GM15510 (cell line): ENCODE data around the gene RALGPS2.

Experiments
- POLR2A ChIP-seq: IDR thresholded peaks from 3 replicates; pipeline ENCODE4 v1.6.1; 2011; ENCODE audit warnings: borderline replicate concordance; ENCODE audit not compliant: insufficient read length; ENCODE audit errors: extremely low read depth

RALGPS2 gene

DNA sequence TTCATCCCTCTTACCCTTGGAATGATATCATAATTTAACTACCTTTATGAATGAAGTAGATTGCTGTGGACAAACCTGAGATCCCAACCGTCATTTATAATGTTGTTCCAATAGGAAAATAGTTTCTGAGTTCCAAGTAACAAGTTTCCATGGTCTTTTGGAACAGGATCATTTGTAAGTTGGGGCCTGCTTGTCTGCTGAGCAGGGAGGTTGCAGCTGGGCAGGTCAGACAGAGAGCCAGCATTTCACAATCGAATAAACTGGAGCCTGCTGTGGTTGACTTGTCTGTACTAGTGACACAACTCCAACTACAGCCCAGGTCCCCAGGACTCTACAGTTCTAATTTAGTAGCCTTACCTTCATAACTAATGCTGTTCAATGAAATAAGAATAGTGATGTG, 18.6 kb upstream of the RALGPS2 start:
- no peak for TF ChIP-seq POLR2A

DNA sequence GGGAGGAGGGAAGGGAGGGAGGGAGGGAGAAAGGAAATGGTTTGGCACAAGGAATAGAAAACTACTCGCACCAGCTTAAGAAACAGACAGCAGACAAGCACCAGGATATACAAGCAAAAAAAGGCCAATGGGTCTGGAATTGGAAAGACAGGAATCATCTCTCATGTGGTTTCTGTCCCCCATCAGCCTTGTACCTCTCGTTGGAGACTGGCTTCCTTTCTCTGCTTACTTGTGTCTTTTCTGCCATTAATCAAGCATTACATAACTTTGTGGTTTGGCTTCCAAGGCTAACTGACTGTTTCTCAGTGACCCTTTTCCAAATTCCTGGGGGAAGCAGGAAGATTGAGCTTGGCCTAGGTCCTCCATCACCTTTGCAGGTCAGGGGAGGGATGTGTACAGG, 11.8 kb upstream of the RALGPS2 start:
- TF ChIP-seq POLR2A = no peak

DNA sequence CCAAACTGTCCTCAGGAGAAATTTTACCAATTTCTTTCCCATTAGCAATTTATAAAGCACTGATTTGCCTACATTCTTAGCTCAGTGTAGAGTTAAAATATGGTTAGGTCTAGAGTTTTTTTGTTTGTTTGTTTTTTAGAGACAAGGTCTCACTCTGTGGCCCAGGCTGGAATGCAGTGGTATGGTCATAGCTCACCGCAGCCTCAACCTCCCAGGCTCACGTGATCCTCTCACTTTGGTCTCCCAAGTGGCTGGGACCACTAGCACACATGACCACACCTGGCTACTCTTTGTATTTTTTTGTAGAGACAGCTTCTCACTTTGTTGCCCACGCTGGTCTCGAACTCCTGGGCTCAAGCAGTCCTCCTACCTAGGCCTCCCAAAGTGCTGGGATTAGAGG, 10.6 kb upstream of the RALGPS2 start:
- no peak for TF ChIP-seq POLR2A

DNA sequence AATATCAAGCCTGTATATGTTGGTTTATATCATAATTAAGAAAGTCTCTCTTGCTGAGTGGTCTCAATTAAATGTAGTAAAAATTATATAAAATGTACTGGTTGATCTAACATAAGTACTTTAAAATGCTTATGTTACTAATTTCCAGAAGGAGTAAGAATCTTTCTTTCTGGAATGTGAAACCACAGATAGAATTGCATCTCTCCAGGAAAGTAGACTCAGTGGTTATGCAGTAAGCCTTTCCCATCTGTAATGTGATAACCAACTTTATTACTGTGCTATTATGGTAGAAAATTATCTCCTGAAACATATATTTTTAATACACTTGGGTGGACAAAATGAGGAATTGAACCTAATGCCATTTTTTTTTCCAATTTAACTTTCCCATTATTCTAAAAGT, 8.9 kb upstream of the RALGPS2 start:
- TF ChIP-seq POLR2A = no peak

DNA sequence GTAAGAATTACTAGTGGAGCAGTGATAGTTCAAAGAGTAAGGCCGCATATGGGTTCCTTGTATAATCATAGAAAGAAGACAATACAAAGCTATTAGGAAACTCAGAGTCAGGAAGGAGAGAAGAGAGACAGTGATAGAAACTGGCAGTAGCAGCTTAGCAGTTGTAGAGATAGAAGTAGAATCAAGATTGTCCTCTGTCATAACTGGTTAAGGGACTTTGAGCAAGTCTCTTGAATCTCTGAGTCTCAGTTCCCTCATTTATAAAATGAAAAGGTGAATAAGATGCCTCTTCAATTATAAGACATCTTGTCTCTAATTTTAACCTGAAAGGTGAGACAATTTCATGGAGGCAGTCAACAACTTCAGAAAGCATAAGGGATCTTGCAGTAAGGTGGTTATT, 6.5 kb upstream of the RALGPS2 start:
- TF ChIP-seq POLR2A = no peak

DNA sequence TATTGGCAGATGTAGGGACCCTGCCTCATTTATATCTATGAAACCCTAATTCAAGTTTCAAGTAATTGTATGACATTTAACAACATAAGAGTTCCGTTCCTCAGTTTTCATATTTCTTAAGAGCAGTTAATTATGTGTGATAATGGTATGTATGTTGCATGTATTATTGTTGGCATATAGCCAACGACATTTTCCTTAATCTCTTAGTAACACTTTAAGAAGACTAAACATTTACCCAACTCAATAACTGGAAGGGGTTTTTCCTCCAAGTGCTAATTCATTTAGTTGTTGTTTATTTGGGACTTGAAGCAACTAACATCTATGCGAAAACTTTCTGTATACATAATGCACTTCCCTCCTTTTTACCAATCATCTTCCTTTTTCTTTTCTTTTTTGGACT, 1.5 kb upstream of the RALGPS2 start:
- TF ChIP-seq POLR2A = no peak

DNA sequence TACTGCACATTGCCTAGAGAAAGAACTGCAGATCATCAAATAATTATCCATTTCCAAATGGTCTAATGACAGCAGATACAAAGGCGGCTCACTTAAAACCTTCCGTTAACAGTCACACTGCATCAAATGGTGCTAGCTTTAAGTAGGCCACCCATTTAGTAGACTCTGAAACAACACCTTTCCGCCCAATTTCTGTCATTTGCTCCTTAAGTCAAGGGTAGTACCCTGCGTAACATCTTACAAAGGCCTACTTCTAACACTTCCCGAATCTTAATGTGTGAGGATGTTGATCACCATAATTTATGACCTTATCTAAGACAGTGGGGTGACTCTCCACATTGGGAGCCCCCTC, 692 bp upstream of the RALGPS2 start:
- no peak for TF ChIP-seq POLR2A

DNA sequence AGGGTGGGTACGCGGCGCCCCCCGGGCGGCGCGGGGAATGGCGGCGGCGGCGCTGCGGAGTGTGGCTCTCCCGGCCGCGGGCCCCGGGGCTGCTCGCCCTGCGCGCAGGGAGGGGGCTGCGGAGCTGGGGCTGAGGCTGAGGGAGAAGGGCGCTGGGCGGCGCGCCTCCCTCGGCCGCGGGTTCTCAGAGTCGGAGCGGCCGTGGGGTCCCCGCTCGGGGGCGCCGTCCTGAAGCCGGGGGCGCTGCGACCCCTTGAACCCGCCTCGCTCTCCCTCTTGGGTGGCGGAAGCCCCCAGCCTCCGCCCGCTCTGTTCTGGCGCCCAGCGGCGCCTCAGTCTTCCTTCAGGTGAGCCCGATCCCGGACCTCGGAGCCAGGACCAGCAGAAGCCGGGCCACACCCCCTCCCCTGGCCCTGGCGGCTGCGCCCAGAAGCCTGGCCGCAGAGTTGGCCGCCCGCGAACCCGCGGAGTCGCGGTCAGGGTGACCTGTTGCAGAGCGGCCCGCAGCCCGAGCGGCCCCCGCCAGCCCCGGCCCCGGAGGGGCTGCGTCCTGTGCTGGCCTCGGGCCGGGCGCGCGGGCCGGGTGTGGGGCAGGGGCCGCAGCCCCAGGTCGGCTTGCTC, 532 bp downstream of the RALGPS2 start:
- TF ChIP-seq POLR2A = no peak

DNA sequence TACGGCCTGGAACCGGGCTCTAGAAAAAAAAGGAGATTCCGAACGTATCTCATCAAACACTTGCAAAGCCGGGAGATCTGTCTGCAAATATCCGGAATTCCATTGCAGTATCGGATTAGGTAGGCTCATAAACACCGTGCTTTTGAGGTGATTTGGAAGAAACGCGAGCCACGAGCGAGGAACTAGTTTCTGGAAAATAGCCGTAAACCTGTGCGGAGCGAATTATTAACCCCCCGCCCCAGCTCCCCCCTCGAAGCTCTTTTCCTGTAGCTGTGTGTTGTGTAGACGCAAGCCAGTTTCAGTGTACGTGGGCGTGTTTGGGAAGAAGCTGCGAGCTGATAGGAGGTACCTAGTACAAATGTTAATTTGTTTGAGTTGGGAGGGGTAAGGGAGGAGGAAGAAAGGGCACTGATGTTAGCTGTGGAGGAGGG, 1.1 kb downstream of the RALGPS2 start:
- TF ChIP-seq POLR2A = peak; percentile 35

DNA sequence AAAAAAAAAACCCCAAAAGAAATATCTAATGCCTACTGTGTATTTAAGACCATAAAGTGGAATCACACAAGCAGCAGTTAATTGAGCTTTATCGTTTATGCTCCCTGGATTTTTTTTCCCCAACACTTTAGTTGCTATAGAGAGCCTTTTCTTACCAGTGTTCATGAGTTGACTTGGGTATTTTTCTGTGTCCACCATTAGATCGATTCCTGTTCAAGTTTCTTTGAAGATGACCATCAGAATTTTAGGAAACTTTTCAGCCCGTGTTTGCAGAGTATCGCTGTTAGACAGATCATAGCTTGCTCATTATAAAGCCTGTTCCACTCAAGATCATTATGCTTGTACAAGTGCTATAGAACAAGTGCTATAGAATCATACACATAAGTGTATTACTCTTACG, 1.5 kb downstream of the RALGPS2 start:
- no peak for TF ChIP-seq POLR2A

DNA sequence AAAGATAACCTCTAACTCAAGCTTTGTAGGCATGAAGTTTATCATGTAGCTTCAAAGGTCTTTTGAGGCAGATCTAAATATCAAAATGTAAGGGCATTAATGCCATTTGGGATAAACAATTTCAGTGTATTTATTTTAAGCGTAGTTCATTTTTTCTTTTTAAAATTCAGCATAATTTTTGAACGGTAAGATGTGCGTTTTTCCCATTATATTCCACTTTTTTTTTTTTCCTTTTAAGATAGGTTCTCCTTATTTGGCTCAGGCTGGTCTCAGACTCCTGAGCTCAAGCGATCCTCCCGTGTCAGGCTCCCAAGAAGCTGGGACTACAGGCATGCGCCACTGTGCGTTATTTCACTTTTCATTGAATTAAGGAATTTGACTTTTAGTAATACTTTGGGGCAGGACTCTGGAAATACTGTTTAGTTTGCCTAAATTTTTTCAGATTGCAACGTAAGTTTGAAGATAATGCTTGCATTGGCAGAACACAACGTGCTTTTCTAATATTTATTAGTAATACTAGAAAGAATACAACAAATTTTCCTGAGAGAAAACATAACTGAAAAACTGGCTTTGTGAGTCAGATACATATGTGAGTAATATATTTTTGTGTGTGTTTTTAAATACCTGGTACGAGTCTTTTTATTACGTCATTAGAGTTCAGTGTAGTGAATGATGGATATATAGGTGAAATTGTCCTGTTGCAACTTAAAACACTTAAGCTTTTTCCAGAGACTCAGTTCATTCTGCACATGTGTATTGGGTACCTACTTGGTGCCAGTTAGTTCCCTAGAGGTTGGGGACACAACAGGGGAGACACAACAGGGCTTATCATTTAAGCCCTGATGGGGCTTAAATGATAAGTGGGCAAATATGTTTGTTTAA, 2.2 kb downstream of the RALGPS2 start:
- no peak for TF ChIP-seq POLR2A

DNA sequence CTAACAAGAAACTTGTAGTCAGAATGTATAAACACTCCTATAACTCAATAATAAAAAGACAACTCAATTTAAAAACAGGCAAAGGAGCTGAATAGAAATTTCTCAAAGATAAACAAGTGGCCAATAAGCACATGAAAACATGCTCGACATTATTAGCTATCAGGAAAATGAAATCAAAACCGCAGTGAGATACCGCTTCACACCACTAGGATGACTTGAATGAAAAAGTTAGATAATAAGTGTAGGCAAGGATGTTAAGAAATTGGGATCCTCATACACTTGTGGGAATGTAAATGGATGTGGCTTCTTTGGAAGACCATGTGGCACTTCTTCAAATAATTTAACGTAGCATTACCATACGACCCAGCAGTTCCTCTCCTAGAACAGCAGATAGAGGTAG, 8.9 kb downstream of the RALGPS2 start:
- no peak for TF ChIP-seq POLR2A

DNA sequence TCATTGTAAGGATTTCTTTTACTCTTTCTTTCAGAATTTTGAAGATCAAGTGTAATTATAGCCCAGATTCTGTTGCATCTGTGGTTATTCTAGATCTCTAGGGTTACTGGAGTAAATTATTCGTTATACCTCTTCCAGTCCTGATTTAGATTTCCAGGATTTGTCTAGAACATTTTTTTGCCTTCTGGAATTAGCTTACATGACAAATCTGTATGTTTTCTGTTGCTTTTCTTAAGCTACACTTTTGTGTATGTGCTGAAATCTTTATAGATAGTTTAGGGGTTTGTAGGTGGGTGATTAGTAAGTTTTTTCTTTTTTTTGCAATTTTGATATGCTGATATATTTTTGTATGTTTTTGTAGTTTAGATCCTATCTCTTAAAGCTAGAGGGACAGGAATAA, 13.7 kb downstream of the RALGPS2 start:
- no peak for TF ChIP-seq POLR2A

DNA sequence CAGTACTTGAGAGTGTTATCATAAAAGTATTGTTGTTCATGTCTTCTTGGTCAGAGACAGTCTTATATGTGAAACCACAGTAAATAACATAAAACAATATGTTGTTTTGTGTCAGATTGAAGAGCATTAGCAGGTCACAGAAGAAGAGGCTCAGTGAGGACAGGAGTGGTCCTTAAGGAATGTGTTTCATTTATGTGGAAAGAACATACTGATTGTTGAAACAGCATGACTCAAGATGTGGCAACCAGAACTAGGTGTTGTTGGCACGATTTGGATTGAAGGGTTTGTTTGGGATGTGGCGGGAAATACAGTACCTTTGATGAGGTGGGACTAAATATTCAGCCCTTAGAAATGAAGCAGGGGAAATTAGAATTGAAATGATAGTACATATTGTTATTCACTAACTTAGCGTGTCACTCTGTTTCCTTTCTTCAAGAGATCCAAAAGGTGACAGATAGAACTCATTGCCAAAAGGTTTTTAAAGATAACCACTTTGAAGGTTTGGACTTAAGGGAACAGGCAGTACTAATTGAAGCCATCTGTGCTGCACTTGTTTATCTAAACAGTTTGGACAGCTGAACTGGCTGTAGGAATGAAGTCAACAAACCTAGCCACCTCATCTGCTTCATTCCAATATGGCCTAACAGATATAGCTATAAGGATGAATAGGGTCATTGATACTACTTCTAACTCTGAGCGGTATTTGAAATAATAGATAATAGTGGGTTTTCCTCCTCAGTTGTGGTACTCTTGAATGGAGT, 14.4 kb downstream of the RALGPS2 start:
- TF ChIP-seq POLR2A = no peak

DNA sequence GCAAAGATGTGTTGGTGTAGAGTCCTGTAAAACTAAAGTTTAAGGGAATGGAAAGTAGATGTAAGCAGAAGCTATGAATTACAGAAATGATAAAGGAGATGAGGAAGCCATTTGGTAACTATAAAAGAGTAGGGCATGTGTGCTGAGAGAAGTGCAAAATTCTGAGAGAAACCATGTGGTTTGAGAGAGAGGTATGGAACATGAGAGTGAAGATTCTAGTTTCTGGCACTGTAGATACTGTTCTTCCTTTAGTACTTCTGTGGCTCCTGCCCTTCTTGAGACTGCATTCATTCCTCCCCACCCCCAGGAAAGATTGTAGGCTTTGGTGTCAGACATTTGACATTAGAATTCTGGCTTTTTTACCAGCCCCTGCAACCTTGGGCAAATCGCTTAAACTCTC, 15.4 kb downstream of the RALGPS2 start:
- TF ChIP-seq POLR2A = no peak
